H1 (cell line): ENCODE measurements around the gene PTPRG. TPM values are rescaled to one million over a fixed set of nuclear protein-coding genes. Genes with fewer than 3 reads are reported as not detected.

Source experiments
- CTCF ChIA-PET: fragments of 300-600 bp; sonication (Branson Sonifier 250); formaldehyde crosslinking; loops from one replicate; lab custom pipeline; 2021; ENCODE audit not compliant: partially characterized antibody; lab: Charles Lee
- POLR2A ChIA-PET: fragments of 300-600 bp; sonication (Branson Sonifier 250); formaldehyde crosslinking; loops from one replicate; lab custom pipeline; 2021; ENCODE audit warnings: inconsistent platforms; ENCODE audit not compliant: partially characterized antibody; lab: Charles Lee
- DNase-seq, 2 experiments: peaks; one replicate each; pipeline versions ENCODE4 v3.0.0 to v3.0.0-alpha.2; 2010 to 2022; ENCODE audit warnings: low spot score in 2 of 2, low read depth in 1 of 2, mixed read lengths in 1 of 2
- FAIRE-seq: peaks from 2 replicates; lab custom pipeline; 2011; peaks lifted over from hg19 to GRCh38; lab: Jason Lieb, UNC
- H2AFZ ChIP-seq: 2 replicates; pipeline ENCODE4 v1.8.1; 2012; ENCODE audit warnings: low read length, inconsistent platforms
- H2AK5ac ChIP-seq: 2 replicates; pipeline ENCODE4 v1.6.1; 2013; ENCODE audit warnings: low read depth, low read length
- H2BK120ac ChIP-seq: replicated peaks from 2 replicates; pipeline ENCODE3; 2013; ENCODE audit warnings: low read depth, low read length, inconsistent platforms
- H2BK12ac ChIP-seq: 2 replicates; pipeline ENCODE4 v1.6.1; 2013; ENCODE audit warnings: low read depth, low read length
- H2BK15ac ChIP-seq: 2 replicates; pipeline ENCODE4 v1.6.1; 2013; ENCODE audit warnings: low read length
- H2BK20ac ChIP-seq: 2 replicates; pipeline ENCODE4 v1.6.1; 2013; ENCODE audit warnings: low read length
- H2BK5ac ChIP-seq: 2 replicates; pipeline ENCODE4 v1.6.1; 2013; ENCODE audit warnings: low read depth, low read length
- H3K14ac ChIP-seq: 2 replicates; pipeline ENCODE4 v1.6.1; 2013; ENCODE audit warnings: inconsistent platforms; ENCODE audit not compliant: insufficient read length
- H3K18ac ChIP-seq: 2 replicates; pipeline ENCODE4 v1.6.1; 2013; ENCODE audit warnings: low read length; ENCODE audit errors: extremely low read depth
- H3K23ac ChIP-seq: 2 replicates; pipeline ENCODE4 v1.6.1; 2013; ENCODE audit warnings: inconsistent platforms; ENCODE audit not compliant: insufficient read length
- H3K23me2 ChIP-seq: 2 replicates; pipeline ENCODE4 v1.6.1; 2013; ENCODE audit warnings: low read depth, low read length
- H3K27ac ChIP-seq: 2 replicates; pipeline ENCODE4 v1.6.1; 2011; ENCODE audit warnings: low read depth, low read length, inconsistent platforms
- H3K27me3 ChIP-seq, 4 experiments: replicated peaks in 1 of 4; 1 replicate in 1 of 4; 2 replicates in 3 of 4; pipeline versions ENCODE4 v1.6.1 to v1.8.1; 2011 to 2013; ENCODE audit warnings: low read length in 3 of 4, mild to moderate bottlenecking in 3 of 4, inconsistent platforms in 2 of 4, mixed read lengths in 2 of 4, moderate library complexity in 1 of 4; ENCODE audit not compliant: control insufficient read depth in 3 of 4, insufficient read depth in 3 of 4; ENCODE audit errors: extremely low read depth in 1 of 4
- H3K36me3 ChIP-seq, 4 experiments: 2 replicates each; pipeline versions ENCODE4 v1.6.1 to v1.8.1; 2011 to 2013; ENCODE audit warnings: mild to moderate bottlenecking in 4 of 4, low read length in 3 of 4, moderate library complexity in 2 of 4, control low read depth in 1 of 4, inconsistent platforms in 1 of 4; ENCODE audit not compliant: insufficient read depth in 4 of 4, control insufficient read depth in 2 of 4
- H3K4ac ChIP-seq: replicated peaks from 2 replicates; pipeline ENCODE3; 2013; ENCODE audit warnings: low read length, low read depth, mixed read lengths, inconsistent platforms; ENCODE audit not compliant: insufficient read length
- H3K4me1 ChIP-seq, 4 experiments: replicated peaks in 1 of 4; 1 replicate in 1 of 4; 2 replicates in 3 of 4; pipeline versions ENCODE4 v1.6.1 to v1.8.1; 2011 to 2013; ENCODE audit warnings: low read length in 3 of 4, inconsistent platforms in 2 of 4, mixed read lengths in 1 of 4; ENCODE audit not compliant: insufficient read depth in 4 of 4, control insufficient read depth in 3 of 4
- H3K4me2 ChIP-seq, 2 experiments: 2 replicates each; pipeline versions ENCODE4 v1.6.1 to v1.8.1; 2011 to 2013; ENCODE audit warnings: low read depth in 2 of 2, low read length in 2 of 2, control low read depth in 1 of 2, inconsistent platforms in 1 of 2, mild to moderate bottlenecking in 1 of 2; ENCODE audit not compliant: insufficient read depth in 1 of 2
- H3K4me3 ChIP-seq, 4 experiments: fragments of 200-600, 300-600 bp in 1 of 4; sonication (generic), shearing (Covaris generic), sonication (Bioruptor Twin) in 1 of 4; 2 replicates each; pipeline versions ENCODE4 v1.5.1 to v1.8.1; 2011 to 2016; ENCODE audit warnings: low read length in 4 of 4, low read depth in 3 of 4, control low read depth in 2 of 4, inconsistent platforms in 2 of 4, mild to moderate bottlenecking in 2 of 4, mixed read lengths in 1 of 4, moderate library complexity in 1 of 4; ENCODE audit not compliant: insufficient read depth in 2 of 4; ENCODE audit errors: extremely low read depth in 1 of 4
- H3K56ac ChIP-seq: replicated peaks from 2 replicates; pipeline ENCODE3; 2013; ENCODE audit warnings: low read depth, mild to moderate bottlenecking, mixed read lengths, low read length, inconsistent platforms; ENCODE audit not compliant: insufficient read length
- H3K79me1 ChIP-seq: 2 replicates; pipeline ENCODE4 v1.6.1; 2013; ENCODE audit warnings: low read depth, low read length, control low read depth
- H3K79me2 ChIP-seq, 2 experiments: 2 replicates each; pipeline versions ENCODE4 v1.6.1 to v1.8.1; 2012 to 2013; ENCODE audit warnings: low read length in 2 of 2, mild to moderate bottlenecking in 2 of 2, inconsistent platforms in 1 of 2; ENCODE audit not compliant: insufficient read depth in 2 of 2, control insufficient read depth in 1 of 2
- H3K9ac ChIP-seq, 4 experiments: replicated peaks in 1 of 4; 1 replicate in 1 of 4; 2 replicates in 3 of 4; pipeline versions ENCODE4 v1.6.1 to v1.8.1; 2011 to 2013; ENCODE audit warnings: low read depth in 3 of 4, low read length in 3 of 4, control low read depth in 2 of 4, mild to moderate bottlenecking in 2 of 4, moderate library complexity in 2 of 4, inconsistent platforms in 1 of 4; ENCODE audit errors: extremely low read depth in 1 of 4
- H3K9me3 ChIP-seq, 2 experiments: 2 replicates each; pipeline versions ENCODE4 v1.6.1 to v1.8.1; 2012 to 2013; ENCODE audit warnings: mild to moderate bottlenecking in 2 of 2, moderate library complexity in 2 of 2, control low read depth in 1 of 2, inconsistent platforms in 1 of 2, low read depth in 1 of 2, low read length in 1 of 2, mixed read lengths in 1 of 2; ENCODE audit not compliant: insufficient read depth in 2 of 2
- H4K20me1 ChIP-seq, 2 experiments: replicated peaks in 1 of 2; 2 replicates each; pipeline versions ENCODE3 to v1.8.1; 2011 to 2013; ENCODE audit warnings: inconsistent platforms in 2 of 2, low read length in 2 of 2, mild to moderate bottlenecking in 1 of 2; ENCODE audit not compliant: insufficient read depth in 2 of 2, control insufficient read depth in 1 of 2
- H4K5ac ChIP-seq: 2 replicates; pipeline ENCODE4 v1.6.1; 2013; ENCODE audit warnings: low read length, low read depth, mixed read lengths, inconsistent platforms; ENCODE audit not compliant: insufficient read length
- H4K8ac ChIP-seq: 2 replicates; pipeline ENCODE4 v1.8.0; 2013; ENCODE audit warnings: mild to moderate bottlenecking, moderate library complexity, low read length, inconsistent platforms; ENCODE audit not compliant: insufficient read depth; ENCODE audit errors: extremely low read depth
- H4K91ac ChIP-seq: replicated peaks from 2 replicates; pipeline ENCODE3; 2013; ENCODE audit warnings: low read length, mixed read lengths, inconsistent platforms; ENCODE audit not compliant: insufficient read length
- KDM1A ChIP-seq: fragments of 200-600, 300-600 bp; sonication (generic); IDR thresholded peaks from 2 replicates; pipeline ENCODE4 v1.7.1; 2016; ENCODE audit warnings: mild to moderate bottlenecking, low read length, borderline replicate concordance
- SRF ChIP-seq: IDR thresholded peaks from 2 replicates; pipeline ENCODE4 v1.6.1; 2011; ENCODE audit warnings: mild to moderate bottlenecking, low read depth, low read length, moderate library complexity
- WGBS, 2 experiments: shearing (Covaris generic) in 1 of 2; methylation state at CpG; one replicate each; pipeline versions ENCODE4 v1.1.6 to v1.1.7; 2013 to 2015; ENCODE audit warnings: low lambda C conversion rate in 2 of 2, mixed read lengths in 2 of 2, inconsistent platforms in 1 of 2, low coverage in 1 of 2, missing lambda C conversion rate in 1 of 2; ENCODE audit not compliant: insufficient replicate concordance in 2 of 2, insufficient coverage in 1 of 2, insufficient read length in 1 of 2; ENCODE audit errors: extremely low coverage in 1 of 2, missing lambda C conversion rate in 1 of 2; 5-methylcytosine and 5-hydroxymethylcytosine counted together
- polyA plus RNA-seq, 7 experiments: library from polyadenylated mRNA; depleted of rRNA in 3 of 7; stranded (reverse) in 5 of 7; unstranded in 2 of 7; fragments of >200 nt in 5 of 7; fragments of 200-250 nt in 2 of 7; gene quantifications; 1 replicate in 5 of 7; 2 replicates in 1 of 7; 4 replicates in 1 of 7; pipeline versions ENCODE4 v1.2.1 to v1.2.3, GENCODE V29; 2011 to 2013; ENCODE audit warnings: missing spikeins in 2 of 7, mixed read lengths in 2 of 7
- total RNA-seq: library from RNA; stranded (reverse); fragmentation: NEBNext Ultra II Directional; extraction: Animal tissue kit (Norgen Biotek cat#: 25700); gene quantifications from 2 replicates; pipeline ENCODE4 v1.2.1, GENCODE V29; 2021

Gene PTPRG
- total and polyA plus RNA-seq, 2 of the 8 experiments (the other 6 are each of a cell fraction or from before 2014, with no cell fraction given), result 23.3 to 96.2 TPM

DNA sequence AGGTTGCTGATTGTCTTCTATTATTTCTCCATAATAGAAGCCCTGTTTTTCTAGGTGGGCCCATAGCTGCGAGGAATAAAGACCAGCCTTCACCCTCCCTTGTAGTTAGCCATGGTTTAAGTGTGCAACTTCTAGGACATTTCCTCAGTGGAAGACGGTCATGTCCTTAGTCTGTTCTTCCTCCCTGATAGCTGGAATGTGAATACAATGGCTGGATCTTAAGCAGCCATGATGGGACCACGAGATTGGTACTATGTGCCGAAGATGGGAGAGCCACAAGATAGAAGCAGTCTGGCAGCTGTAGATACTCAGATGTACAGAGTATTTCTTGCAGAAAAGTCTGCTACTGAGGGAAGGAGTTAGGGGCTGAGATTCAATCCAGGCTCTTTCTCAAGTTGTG, 152.9 kb downstream of the PTPRG start:
- Histone ChIP-seq H3K14ac (no peak overlapping the region), H3K9ac (no peak overlapping the region), H3K9me3 (no peaks in the 10 kb centered on the region), H2BK20ac (0 out of 2 replicates have a peak overlapping the region, but pooled peaks have one; percentile 83), H3K4ac (no peak overlapping the region), H3K4me2 (no peak overlapping the region), H2AFZ (no peak overlapping the region), H4K91ac (peak overlapping the region; percentile 5), H3K36me3 (no peaks in the 10 kb centered on the region), H3K79me2 (peaks cover 6 to 97% of the 10 kb centered on the region in 2 experiments; a peak in 3 of 4 replicates), H3K27me3 (no peaks in the 10 kb centered on the region), H2AK5ac (no peak overlapping the region), H3K27ac (no peak overlapping the region), H4K5ac (no peak overlapping the region), H3K56ac (no peak overlapping the region), H4K20me1 (peaks cover 2 to 3% of the 10 kb centered on the region in 2 experiments), H2BK15ac (no peak overlapping the region), H3K18ac (no peak overlapping the region), H3K4me1 (peaks cover 3 to 14% (median 7%) of the 10 kb centered on the region in 4 experiments; a peak in 6 of 7 replicates), H2BK5ac (peak overlapping the region; percentile 76; the same call in 1 of the 2 replicates), H3K23me2 (no peaks in the 10 kb centered on the region), H3K79me1 (no peaks in the 10 kb centered on the region; the same call in 1 of the 2 replicates), H2BK120ac (peak overlapping the region; percentile 69), H3K23ac (no peak overlapping the region), H4K8ac (no peak overlapping the region), H3K4me3 (no peak overlapping the region), H2BK12ac (no peak overlapping the region)
- no peak for TF ChIP-seq SRF
- peak; percentile 60; the same call in 1 of the 2 replicates for TF ChIP-seq KDM1A
- DNase-seq, result no peak
- 75% methylated on average over 4 of the region's 4 CpGs; no CpG with 5 or more reads in 1 of the 2 experiments for WGBS, 2 experiments
- ChIA-PET POLR2A (no interaction called here), CTCF (interaction anchor here (1.3 to 1.6 kb wide), 3 partner anchors 14 to 140 kb away, joined by 3 to 6 read pairs (median 3); no protein-coding TSS in a partner anchor)
- FAIRE-seq, result no peak
